Measurements from ENCODE around the gene AP1AR. TPM values are rescaled to one million over a fixed set of nuclear protein-coding genes. Genes with fewer than 3 reads are reported as not detected.

AP1AR gene
- total and polyA plus RNA-seq, 2 of the 4 experiments (the other 2 are of a cell fraction): 4.0 to 4.7 TPM

DNA sequence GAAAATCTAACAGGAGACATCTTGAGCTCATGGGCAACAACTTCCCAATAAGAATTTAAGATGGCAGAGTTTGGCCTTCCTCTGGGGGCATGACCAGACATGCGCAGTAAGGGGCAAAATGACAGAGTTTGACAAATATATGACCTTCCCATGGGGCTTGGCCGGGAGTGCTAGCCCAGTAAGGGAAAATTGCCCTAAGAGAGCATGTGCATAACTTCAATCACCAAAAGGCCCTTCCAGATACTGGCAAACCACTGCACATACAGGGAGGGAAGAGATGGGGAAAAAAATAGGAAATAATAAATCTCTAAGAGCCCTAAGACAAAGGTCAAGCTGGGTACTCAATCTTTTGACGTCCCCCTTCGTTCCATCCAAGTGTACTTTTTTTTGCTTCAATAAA is 40.7 kb downstream of the AP1AR start:
- POLR2A ChIA-PET (ENCODE audit: unreplicated experiment): no interaction called here
- in situ Hi-C loops (cut with MboI; ENCODE audit: low sequenced_read_pairs): no loop called here
- H3K23ac ChIP-seq (ENCODE audit: low read depth, low read length): no peak overlapping the region

More for the DNA sequence above, 40.7 kb downstream of the AP1AR start:
- Histone ChIP-seq H3K27me3 (ENCODE audit: control insufficient read depth, insufficient read depth, low read length) (no peaks in the 10 kb centered on the region), H3K36me3 (ENCODE audit: control insufficient read depth, insufficient read depth, low read length) (peaks cover 3% of the 10 kb centered on the region), H3K9me3 (ENCODE audit: control insufficient read depth, insufficient read depth, low read length) (peaks cover 4% of the 10 kb centered on the region; the same call in 1 of the 2 replicates), H3K4ac (ENCODE audit: low read depth, low read length) (peak overlapping the region; percentile 1; the same call in 1 of the 2 replicates), H3K9ac (ENCODE audit: low read depth, low read length) (no peak overlapping the region), H2AK9ac (replicated peaks; ENCODE audit: low read depth, low read length, poor library complexity) (no peak overlapping the region), H3K14ac (replicated peaks; ENCODE audit: low read depth, low read length) (no peak overlapping the region), H3K9me1 (ENCODE audit: insufficient read depth, low read length) (peaks cover 9% of the 10 kb centered on the region; the same call in 1 of the 2 replicates), H4K8ac (ENCODE audit: low read depth in 2 of 2, low read length in 2 of 2) (0 out of 4 replicates have a peak overlapping the region, but pooled peaks of 1 of the 2 experiments have one; percentile 9), H2BK120ac (ENCODE audit: low read depth, low read length) (no peak overlapping the region; the same call in 1 of the 2 replicates), H4K20me1 (ENCODE audit: insufficient read depth, low read length) (no peaks in the 10 kb centered on the region), H3K79me1 (ENCODE audit: low read depth in 1 of 2, low read length in 2 of 2) (peaks cover 16 to 17% of the 10 kb centered on the region in 2 experiments), H4K91ac (ENCODE audit: insufficient read depth, low read depth, low read length) (no peak overlapping the region), H3K27ac (ENCODE audit: insufficient read depth, low read length) (peak overlapping the region; percentile 18; the same call in 1 of the 2 replicates), H3K56ac (ENCODE audit: extremely low read depth, insufficient read depth, low read length) (no peak overlapping the region), H2AFZ (replicated peaks; ENCODE audit: low read length, poor library complexity) (no peak overlapping the region), H2BK15ac (ENCODE audit: low read depth, low read length) (0 out of 3 replicates have a peak overlapping the region, but pooled peaks have one; percentile 4), H2AK5ac (ENCODE audit: low read depth, low read length) (no peak overlapping the region), H3K18ac (ENCODE audit: low read depth, low read length) (no peak overlapping the region; the same call in 1 of the 2 replicates), H3K4me2 (ENCODE audit: low read depth, low read length) (no peak overlapping the region), H2BK5ac (ENCODE audit: low read depth, low read length, poor library complexity, severe bottlenecking) (peak overlapping the region; percentile 69), H4K5ac (ENCODE audit: low read depth, low read length) (no peak overlapping the region), H2BK20ac (ENCODE audit: low read depth, low read length) (peak overlapping the region; percentile 34), H3K4me1 (ENCODE audit: control insufficient read depth, insufficient read depth, low read length) (peaks cover 3% of the 10 kb centered on the region), H3K4me3 (ENCODE audit: insufficient read depth, low read depth, low read length) (no peak overlapping the region)
- TF ChIP-seq NFE2L2 (IDR thresholded peaks at IDR 0.05; ENCODE audit: low read depth, low read length) (no peak), MAFK (IDR thresholded peaks at IDR 0.05; ENCODE audit: low read depth, low read length) (no peak)
- DNase-seq (no peak), ATAC-seq (ENCODE audit: low read depth) (no peak)
- no TSS peak for BruUV-seq (replicated peaks)
- WGBS, 2 experiments (ENCODE audit: extremely low coverage in 2 of 2, insufficient read length in 1 of 2): 100% methylated on average over 2 of the region's 4 CpGs; no CpG with 5 or more reads in 1 of the 2 experiments
- dilution Hi-C loops (cut with HindIII; ENCODE audit: low sequenced_read_pairs, unreplicated experiment) (no loop called here), intact Hi-C loops (cut with micrococcal nuclease) (no loop called here)
- CTCF ChIA-PET: no interaction called here

Measured in IMR-90 (cell line).